Inflammatory macrophage treated with lipopolysaccharide for 4 hours (primary cell): ENCODE measurements around the gene KRT82.
"Not testable (repeated sequence)": the region's sequence is repeated elsewhere in the genome, so short reads cannot be mapped to it uniquely, and the experiment has no call there.

Experiments
- DNase-seq: peaks from one replicate; pipeline ENCODE4 v3.0.0-alpha.2; 2020

The KRT82 gene

GRCh38 chr12:52435659-52435999 is 29.5 kb upstream of the KRT82 start:
- DNase-seq, result no peak

GRCh38 chr12:52434760-52435530 is 28.8 kb upstream of the KRT82 start:
- no peak for DNase-seq

- no peak for DNase-seq
Measured at GRCh38 chr12:52434081-52434733, 28.1 kb upstream of the KRT82 start, which contains the start of gene KRT75. TSS of gene KRT75 (minus strand) at chr12:52434371. CDS start at chr12:52434304, 67 bp downstream.

GRCh38 chr12:52433501-52434080 is 27.5 kb upstream of the KRT82 start:
- no peak for DNase-seq

- DNase-seq, result no peak
Measured at GRCh38 chr12:52432559-52433207, 26.5 kb upstream of the KRT82 start.

DNA sequence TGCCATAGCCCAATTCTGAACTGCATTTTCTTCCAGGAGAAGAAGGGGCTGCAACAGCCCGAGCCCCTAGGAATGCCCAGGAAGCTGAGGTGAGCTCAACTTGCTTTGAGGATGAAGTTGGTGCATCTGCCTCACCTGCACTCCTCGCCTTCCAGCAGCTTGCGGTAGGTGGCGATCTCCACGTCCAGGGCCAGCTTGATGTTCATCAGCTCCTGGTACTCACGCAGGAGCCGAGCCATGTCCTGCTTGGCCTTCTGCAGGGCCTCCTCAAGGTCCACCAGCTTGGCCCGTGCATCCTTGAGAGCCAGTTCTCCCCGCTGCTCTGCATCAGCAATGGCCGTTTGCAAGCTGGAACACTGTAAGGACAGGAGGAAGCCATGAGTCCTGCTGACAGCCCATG is 22.0 kb upstream of the KRT82 start:
- no peak for DNase-seq

DNA sequence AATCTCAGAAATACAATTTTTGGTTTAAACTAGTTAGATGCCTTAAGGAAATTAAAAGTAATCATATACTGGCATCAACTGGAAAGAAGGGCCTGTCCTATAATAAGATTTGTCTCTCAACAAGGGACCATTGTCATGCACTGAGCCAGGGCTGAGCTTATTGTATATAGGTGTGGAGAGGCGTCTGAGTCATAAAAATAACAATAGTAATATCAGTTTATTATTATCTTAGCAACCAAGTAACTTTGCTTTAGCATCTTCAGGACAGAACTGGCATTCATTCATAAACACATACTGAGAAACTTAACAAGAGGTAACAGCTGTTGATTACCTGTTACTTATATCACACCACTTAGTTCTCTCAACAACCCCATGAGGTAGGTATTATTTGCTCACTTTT is 20.9 kb upstream of the KRT82 start:
- no peak for DNase-seq

GRCh38 chr12:52426034-52426433 is 19.9 kb upstream of the KRT82 start:
- no peak for DNase-seq

DNA sequence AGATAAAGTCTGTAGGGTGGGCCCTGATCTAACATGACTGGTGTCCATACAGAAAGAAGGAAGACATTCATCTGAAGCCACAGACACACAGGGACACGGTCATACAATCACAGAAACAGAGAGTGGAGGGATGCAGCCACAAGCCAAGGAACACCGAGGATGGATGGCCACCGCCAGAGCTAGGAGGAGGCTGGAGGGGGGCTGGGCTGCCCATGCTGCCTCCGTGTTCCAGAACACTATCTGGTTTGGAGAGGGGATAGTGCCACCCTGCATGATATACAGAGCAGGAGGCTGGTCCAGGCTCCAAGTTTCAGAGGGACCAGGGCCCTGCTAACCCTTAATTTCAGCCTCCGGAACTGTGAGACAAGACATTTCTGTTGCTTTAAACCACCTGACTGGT is 19.3 kb upstream of the KRT82 start:
- DNase-seq, result no peak

DNA sequence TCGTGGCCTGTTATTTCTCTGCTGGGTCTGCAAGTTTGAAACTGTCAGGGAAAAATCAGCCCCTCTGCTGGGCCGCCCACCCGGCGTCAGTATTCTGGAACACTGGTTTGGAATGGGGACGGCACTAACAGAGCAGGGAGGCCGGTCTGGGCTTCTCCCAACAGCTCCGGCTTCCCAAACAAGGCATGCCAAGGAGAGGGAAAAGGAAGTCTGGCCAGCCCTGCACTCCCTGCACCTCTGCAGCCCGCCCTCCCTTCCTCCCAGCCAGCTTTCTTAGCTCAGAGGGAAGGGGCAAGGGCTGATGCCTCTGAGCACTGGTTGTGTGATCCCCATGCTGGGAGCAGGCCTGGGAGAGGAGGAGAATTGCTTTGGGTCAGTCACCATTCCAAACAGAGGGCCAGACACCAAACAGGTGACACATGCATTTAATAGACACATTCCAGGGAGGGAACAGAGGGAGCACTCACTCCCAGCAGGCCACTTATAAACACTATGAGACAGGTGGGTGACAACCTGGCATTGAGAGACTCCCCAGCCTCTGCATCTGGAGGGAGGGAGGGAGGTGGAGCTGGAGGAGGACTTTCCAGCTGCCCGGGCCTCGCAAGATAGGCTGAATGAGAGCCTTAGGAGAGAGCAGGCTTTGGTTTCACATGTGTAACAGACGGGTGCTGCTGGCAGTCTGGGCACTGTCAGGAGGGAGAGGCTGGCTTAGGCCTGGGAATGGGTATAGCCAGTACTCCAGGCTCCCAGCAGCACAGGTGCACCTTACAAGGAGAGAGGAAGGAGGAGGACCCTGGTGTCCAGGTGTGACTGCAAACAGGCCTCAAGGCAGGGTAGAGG is 17.7 kb upstream of the KRT82 start:
- DNase-seq, result no peak

GRCh38 chr12:52423035-52423434 is 16.9 kb upstream of the KRT82 start:
- DNase-seq, result no peak

GRCh38 chr12:52419656-52420055 is 13.5 kb upstream of the KRT82 start:
- DNase-seq, result no peak

DNA sequence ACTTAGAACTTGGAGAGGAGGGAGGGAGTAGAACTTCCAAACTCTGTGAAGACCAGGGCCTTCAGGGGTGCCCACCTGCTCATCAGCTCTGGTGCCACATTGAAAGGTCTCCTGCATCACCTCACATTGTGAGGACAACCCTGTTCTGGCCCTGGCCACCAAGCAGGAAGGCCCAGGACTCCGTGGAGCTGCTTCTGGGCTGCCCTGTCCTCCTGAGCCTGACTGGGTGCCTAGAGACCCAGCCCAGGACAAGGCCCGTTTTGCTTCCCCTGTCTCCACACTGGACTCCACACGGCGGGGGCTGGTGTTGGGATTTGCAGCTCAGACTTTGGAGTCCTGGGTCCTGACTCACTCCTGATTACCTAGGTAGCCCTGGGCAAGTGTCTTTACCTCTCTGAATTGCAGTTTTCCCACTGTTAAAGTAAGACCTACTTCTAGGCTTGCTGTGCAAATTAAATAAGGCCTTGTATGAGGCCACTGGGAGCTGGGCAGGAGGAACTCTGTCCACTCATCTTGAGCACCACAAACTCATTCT is 12.5 kb upstream of the KRT82 start:
- DNase-seq, result no peak

DNA sequence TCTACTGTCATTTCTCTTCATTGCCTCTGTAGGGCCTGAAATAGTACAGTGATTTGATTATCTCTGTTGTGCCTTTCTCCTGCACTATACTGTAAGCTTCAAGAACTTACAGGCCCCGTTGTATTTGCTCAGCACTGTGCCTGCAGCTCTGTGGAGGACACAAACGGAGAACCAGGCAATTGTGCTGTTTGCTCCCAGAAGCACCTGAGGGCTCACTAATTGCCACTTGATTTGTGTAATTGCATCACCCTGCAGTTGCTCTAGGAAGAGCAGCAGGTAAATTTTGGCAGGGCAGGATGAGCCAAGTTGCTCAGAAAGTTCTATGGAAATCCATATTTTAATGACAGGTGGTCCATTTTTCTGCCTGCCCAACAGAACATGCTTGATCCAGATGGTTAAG is 11.6 kb upstream of the KRT82 start:
- DNase-seq, result no peak

GRCh38 chr12:52416795-52417194 is 10.7 kb upstream of the KRT82 start:
- DNase-seq, result peak; percentile 55

GRCh38 chr12:52415870-52416750 is 10.0 kb upstream of the KRT82 start:
- peak; percentile 87 for DNase-seq

- DNase-seq, result no peak
Measured at GRCh38 chr12:52414936-52415335, 8.8 kb upstream of the KRT82 start.

DNA sequence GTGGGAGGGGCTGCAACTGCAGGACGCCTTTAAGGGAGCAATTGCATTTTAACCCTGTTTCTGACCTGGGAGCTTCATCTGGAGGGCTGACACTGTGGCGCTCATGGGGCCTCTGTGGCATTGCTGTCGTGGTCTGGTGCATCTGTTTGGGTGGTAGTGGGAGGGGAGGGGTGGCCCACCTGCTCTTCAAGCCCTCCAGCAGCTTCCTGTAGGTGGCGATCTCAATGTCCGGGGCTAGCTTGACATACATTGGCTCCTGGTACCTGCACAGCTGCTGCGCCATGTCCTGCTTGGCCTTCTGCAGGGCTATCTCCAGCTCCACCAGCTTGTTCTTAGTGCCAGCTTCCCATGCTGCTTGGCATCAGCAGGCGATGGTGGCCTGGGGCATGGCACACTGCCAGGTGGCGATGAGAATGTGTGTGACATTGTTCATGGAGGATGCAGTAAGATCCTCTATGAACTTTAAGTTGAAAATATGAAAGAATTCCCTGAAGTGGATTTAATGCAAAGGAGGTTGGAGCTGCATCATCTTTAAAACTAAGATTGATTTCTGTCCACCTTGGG is 7.7 kb upstream of the KRT82 start:
- DNase-seq, result no peak

DNA sequence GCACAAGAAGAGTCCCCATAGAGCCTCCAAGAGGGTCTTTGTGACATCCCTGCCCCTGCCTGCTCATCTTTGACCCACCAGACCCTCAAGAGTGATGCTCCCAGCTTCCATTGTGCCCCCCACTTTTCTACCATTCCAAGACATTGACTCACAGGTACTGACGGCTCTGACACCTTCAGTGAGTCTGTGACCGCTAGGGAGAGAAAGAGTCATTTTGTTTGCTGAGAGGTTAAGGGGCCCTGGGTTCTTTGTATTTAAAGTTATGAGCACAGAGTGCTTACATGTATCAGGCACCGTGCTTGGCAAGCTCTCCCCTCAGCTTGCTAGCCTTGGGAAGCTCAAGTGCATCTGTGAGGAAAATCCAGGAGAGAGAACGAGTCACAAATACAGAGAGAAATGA is 7.1 kb upstream of the KRT82 start:
- DNase-seq, result no peak

DNA sequence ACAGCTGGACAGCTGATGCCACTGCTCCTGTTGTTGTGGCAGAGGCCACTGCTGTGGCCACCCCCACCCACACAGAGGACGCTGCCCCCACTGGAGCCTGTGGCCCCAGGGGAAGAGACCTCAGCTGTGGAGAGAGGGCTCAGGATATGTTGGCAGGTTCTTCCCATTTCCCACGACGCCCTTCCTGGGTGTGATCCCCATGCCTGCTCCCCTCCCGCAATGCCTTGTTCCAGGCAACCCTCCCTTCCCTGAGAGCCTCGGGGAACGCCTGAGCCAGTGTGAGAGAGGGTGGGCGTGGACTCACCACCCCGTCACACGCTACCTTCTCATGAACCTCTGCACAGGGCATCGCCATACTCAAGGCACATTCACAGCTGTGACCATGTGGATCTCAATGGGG is 5.7 kb upstream of the KRT82 start:
- DNase-seq, result no peak

DNA sequence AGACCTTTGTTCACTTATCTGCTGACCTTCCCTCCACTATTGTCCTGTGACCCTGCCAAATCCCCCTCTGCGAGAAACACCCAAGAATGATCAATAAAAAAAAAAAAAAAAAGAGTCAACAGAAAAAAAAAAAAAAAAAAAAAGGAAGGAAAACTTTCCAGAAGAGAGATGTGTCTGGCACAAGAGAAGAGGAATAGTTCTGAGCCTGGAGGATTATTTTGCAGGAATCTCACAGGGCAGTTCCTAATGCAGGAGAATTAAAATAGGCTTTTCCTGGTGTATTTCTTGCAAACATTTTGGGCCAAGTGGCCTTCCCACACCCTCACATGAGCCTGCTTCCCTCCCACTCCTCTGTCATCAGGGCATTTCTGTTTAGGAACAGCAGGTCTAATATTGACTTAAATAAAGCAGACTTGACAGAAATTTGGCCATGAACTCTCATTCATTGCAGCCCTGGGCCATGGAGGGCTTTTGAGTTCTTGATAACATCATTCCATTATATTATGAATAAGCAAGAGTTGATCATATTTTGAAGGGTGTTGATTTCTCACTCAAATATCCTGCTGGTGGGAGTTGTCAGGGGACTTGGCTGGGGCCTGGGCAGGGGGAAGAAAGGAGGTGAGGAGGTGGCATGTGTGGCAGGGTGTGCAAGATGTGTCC is 4.6 kb upstream of the KRT82 start:
- DNase-seq, result not testable (repeated sequence)
